Measurements from ENCODE around the gene CAMTA1.

CAMTA1 gene

DNA sequence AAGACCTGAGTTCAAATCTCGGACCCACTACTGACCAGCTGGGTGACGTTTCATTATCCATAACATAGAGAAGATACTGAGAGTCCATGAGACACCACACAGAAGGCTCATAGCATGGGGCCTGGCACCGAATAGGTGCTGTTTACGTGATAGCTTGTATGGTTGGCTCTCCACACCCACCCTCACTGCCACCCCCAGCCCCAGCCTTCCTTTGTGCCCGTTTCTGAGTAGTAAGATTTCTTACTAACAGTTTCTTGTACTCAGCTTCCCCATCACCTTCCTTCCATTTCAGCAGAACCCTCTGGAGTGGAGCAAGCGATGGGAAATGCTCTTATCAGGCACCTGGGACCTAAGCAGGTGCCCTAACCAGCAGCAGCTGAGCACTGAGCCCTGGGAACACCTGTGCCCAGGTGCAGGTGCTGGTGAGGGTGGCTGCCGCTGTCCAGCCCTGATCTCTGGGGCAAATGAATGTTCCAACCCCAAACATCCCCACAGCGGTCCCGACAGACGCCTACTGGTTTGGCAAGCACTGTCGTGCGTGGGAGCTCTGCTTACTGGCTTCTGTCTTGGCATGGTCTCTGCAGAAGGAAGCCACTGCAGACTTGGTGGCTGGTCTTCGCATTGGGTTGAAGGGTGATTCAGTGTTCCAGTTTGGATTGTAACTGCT is 225.4 kb downstream of the CAMTA1 start:
- DNase-seq, result no peak

DNA sequence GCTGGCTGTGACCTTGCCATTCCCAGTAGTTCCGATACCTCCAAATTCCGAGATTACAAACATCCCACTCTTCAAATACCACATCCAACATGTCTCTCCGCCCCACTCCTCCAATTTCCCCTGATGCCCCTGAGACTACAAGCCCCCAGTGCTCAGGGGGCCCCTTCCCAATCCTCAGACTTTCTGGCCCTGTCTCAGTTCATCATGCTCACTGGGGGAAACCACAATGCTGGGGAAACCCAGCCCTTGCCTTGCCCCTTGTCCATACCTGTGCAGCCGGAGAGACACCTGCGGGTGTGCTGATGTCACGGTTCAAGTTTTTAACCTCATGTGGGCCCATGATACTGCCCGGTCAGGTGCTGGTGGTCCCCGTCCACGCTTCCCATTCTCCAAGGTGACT is 226.6 kb downstream of the CAMTA1 start:
- DNase-seq, result no peak

DNA sequence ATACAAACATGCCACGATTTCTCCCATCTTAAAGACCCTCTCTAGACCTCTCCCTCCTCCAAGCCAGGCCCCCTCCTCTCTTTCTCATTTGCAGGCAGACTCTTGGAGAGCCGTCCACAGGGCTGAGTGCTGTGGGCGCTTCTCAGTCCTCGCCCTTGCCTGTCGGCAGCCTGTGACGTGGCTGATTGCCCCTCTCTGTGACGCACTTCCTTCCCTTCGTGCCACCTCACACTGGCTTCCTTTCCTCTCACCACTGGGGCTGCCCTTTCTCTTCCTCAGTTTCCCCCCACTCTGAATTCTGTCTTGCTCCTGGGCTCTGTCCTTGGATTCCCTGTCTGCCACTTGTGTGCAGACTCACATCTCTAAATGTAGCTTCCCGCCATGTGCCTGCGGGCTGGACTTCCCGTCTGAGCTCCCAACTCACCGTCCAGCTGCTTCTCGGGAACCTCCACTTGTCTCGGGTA is 227.2 kb downstream of the CAMTA1 start:
- DNase-seq, result no peak

DNA sequence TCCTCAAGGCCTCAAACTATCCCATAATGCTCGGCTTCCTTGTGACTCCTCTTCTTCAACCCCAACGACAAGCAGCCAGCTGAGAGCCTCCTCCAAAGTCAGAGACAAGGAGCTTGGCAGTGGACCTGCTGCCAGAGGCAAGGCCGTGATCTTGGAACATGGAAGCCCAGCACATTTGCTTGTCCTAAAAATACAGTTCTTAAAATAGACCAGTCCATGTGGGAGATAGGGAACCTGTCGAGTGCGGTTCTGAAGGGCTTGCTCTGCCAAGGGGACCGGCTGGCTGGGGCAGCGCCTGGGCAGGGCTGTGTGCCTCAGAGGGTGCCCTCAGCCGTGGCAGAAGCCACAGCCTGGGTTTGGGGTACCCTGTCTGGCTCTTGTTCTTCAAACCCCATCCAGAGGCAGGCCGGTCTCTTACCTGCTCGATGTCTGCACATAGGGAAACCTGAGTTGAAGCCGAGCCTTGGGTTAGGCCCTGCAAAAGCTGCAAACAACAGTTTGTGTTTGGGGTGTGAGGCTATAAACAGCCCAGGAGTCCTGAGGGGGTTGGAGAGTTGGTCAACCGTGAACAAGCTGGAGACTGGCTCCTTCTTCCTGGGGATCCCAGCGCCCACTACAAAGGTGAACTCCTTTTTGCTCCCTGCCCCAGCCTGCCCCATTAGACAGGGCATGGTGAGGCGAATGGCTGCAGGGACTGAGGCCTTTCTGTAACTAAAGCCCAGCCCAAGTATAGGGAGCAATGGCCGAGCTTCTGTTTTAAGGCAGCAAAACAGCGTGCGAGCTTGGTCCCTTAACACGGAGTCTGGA is 228.8 kb downstream of the CAMTA1 start:
- DNase-seq, result no peak

DNA sequence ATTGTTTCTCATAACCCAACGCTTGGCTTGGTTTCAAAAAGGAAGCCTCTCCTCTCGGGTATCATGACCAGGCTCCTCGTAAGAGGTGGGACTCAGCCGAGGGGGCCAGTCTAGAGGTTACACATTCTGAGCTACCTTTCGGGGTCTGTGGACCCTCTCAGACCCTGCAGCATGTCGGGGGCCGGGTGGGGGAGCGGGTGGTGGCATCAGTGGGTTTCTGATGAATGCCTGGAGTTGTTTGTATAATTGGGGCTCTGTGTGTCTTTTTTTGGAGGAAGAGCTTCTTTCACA is 229.3 kb downstream of the CAMTA1 start:
- DNase-seq, result no peak

DNA sequence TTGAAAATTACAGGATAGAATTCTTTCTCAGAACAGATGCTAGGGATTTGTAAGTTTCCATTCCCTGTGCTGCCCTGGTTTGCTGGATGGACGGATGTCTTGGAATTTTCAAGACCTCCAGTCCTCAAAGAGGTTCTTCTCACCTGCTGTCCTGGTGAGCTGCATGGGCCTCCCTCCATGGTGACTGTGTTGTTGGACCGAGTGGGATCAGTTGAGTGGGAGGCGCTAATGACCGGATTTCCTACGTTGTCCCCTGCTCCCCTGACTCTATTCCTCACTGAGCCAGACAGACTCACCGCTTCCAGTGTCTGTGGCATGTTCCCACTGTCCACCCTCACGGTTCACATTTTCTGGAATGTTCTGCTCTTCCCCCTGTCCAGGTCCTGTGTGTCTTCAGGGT is 229.8 kb downstream of the CAMTA1 start:
- no peak for DNase-seq

DNA sequence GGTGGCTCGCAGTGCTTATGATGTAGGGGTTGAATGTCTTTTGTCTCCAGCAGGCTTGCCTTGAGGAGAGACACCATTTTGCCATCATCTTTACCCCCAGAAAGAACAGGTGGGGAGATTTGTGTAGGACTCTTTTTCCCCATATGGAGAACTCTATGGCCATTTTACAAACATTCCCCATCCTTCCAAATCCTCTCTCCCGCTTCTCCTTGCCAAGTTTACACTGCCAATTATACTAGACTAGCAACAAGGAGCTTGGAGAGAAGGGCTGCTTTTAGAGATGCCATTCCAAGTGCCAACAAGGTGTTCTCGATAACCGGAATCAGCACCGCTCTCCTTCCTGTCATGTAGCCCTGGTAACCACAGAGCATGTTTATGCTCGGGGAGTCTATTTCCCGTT is 233.1 kb downstream of the CAMTA1 start:
- no peak for DNase-seq

DNA sequence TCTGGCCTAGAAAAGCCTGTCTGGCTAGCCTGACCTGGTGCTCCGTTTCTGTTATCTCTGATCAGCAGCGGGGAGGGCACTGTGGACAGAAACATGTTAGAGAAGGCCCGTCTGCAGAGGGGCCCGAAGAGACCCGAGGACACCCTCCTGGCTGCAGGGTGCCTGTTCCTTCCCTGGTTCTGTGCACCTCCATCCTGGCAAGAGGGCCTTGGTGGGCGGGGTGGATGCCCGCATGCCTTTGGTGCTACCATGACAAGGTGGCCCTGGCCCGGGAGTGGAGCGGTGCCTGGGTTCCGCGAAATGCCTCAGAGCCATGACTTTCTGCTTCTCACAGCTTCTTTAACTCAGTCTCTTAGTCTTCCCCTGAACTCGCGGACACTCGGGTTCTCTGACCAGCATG is 233.6 kb downstream of the CAMTA1 start:
- DNase-seq, result no peak

DNA sequence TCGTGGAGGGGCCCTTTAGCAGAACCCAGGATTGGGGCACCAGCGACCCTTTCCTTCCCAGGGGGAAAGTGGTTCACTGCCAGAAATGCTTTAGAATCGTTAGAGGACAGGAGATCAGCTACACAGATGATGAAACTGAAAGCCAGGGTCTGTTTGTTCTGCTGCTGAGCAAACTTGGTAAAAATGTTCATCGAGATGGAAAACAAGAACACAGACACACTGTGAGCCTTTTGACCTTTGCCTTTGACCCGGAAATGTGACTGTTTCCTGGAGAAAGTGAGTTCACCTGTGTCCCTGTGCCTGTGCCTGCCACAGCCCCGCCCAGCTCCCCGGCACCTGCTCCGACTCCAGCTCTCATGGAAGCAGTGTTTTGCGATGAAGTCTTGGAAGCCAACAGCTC is 234.3 kb downstream of the CAMTA1 start:
- DNase-seq, result no peak

DNA sequence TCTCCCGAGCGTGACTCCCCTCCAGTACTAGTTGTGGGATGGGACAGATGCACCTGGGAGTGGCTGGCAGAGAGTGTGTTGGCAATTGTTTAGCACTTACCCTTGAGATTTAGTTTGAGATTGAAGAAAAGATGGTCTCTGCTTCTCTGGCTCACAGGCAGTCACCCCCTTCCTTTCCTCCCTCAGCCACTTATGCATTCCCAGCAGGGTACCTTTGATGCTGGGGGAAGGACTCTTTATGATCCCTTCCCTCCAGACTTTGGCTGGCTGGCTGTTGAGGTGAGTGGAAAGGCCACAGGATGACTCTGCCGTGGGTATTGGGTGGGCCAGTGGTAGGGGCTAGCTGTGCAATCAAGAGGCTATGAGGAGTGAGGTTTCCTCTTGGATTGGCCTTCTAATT is 236.8 kb downstream of the CAMTA1 start:
- DNase-seq, result no peak

DNA sequence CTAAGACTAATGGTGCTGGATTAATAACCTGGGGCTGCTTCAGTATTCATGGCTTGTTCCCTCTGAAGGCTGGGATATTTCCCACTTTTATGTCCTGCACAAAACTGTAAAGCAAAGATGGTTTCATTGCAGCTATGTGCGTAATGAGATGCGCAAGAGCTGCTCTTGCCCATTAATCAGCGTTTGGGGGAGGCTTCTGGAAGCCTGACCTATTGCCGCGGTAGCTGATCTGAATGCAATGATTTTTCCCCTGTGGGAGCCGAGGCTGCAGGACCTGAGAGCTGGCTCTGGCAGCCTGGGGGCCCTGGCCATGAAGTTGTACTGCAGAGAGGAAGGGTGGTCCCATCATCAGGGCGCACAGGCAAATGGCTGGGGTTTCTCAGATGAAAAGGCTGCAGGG is 239.8 kb downstream of the CAMTA1 start:
- no peak for DNase-seq

DNA sequence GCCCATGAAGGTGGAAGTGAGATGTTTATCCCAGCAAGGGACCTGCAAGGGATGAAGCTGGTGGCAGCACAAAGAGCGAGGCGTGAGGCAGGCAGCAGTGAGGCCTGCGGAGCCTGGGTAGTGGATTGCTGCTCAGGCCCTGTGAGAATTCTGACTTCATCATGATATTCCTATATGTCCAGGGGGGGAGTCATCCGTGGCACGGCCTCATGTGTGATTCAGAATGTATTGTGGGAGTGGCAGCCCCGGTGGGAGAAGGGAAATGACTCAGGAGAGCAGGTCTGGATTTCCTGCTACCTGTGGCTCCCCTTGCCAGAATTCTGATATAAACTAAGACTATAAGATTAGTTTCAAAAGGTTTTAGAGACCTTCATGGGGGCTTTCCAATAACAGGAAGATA is 240.9 kb downstream of the CAMTA1 start:
- peak; percentile 79 for DNase-seq

DNA sequence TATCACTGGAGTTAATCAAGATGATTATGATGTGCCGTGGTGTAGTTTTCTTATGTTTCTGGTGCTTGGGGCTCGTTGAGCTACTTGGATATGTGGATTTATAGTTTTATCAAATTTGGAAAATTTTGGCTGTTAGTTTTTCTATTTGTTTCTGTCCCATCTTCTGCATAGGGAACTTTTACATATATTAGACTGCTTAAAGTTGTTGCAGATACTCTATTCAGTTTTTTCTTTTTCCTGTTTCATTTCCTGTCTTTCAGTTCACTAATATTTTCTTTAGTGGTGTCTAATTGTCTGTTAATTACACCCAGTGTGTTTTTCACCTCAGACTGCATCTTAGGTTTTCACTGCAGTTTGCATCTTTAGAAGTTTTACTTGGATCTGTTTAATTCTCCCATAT is 247.7 kb downstream of the CAMTA1 start:
- no peak for DNase-seq

DNA sequence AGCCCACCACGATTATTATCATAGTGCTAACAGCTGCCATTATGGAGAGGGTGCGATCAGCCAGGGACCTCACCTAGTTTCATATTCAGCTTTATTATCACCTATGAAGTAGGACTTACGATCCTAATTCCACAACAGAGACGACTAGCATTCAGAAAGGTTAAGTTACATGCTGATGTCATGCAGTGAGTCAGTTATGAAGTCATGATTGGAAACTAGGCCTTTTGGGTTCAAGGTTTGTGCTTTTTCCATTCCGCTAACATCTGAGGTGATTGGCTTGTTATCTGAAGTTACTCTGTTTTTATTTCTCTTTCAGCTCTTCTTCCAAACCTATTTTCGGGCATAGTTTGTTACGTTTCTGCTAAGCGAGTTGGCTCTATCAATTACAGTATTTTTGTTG is 251.1 kb downstream of the CAMTA1 start:
- DNase-seq, result no peak

DNA sequence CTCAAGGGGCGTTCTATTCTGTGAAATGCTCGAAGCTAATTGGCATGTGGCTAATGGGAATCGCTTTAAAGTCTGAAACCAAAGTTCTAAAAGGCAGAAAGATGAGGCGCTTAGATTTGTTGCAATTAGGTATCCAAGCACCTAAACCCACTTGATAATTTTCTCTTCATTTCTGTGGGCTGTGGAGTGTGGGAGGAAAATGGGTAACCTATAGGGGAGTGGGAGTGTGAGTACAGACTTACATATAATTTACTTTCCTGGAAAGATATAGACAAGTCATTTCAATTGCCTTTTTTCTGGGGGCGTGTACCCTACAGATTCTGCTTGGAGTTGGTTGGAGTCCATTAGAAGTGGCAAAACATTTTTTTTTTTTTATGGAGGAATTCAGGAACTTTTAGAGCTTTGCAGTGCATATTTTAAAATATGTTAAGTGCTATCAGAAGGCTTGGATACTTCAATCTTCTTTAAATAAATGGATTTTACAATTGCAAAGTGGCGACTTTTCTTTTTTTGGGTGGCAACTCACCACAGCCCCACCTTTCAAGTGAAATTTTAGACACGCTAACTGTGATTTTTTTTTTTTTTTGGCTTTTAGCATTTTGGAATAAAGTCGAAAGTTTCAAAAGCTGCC is 254.5 kb downstream of the CAMTA1 start:
- DNase-seq, result no peak

DNA sequence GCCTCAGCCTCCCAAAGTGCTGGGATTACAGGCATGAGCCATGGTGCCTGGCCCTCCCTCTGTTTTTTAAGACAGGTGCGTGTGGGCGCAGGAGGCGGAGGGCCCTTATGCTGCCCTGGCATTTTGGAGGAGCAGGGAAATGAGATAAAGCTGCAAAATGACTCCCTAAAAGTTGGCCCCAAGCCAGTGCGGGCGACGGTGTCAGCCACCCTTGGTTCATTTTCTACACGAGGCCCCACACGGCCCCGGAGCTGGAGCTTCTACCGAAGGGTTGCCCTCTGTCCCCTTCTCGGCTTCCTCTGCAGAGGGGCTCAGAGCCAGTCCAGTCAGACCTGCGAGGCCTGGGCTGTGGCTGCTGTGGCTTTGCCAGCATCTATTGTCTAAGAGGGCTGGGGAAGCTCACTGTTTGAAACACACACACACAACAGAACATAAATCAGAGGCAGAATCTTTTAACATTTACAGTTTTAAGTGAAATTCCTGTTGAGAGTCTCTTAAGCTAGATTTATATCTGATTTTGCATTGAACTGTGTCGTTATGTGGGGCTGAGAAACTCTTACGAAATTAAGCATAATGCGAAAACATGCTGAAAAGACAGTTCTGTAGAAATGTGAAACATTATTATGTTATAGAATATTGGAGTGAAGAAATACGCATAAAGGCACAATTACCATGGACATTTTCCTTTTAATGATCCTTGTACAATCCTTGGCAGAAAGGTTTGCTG is 255.9 kb downstream of the CAMTA1 start:
- DNase-seq, result no peak

DNA sequence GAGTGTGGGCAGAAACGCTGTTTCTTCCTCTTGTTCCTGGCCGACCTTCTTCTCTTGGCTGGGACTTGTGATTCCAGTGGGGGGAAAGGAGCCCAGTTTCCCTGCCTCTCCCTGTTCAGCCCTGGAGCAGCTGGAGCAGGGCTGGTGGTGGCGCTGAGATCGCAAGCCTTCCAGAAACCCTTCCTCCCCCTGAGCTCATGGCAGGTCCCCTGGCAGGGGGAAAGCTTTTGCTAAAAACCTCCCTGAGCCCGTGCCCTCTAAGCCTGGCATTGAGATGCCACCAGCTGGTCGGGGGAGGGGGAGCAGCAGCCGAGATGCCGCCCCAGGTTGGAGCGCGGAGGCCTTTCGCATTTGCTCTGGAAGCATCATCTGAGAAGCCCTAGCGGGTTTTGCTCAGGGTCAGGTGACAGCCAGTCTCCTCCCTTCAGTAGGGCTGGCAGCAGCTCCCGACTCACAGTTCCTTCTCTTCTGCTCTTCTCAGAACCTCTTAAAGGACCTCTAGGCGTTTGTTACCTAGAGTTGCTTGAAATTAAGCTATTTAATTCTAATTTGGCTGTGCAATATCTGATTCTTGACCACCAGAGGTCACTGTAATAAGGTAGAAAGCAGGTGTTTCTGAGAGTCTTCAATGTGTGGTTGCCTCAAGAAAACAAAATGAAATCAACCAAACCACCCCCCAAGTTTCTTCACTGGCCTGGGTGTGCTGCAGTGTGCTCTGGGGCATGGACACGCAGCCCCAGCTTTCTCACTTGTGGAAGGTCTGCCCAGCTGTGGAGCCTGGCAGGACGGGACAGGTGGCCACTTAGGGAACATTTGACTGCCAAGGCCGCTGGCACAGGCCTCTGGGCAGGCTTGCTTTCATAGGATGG is 257.3 kb downstream of the CAMTA1 start:
- DNase-seq, result no peak

DNA sequence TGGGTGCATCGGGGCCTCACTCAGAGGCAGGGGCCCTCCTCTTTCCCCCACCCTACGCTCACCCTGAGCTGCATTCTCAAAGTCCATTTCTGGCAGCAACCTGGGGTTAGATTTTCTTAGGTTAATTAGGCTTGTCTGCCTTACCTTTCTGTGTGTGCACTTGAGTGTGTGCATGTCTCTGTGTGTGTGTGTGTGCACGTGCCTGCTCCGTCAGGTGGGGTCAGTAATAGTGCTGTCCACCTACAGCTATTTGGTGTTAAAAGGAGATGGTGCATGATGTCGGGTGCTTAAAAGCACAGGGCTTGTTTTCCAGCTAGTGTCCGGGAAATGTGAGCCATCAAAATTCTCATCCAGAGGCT is 257.9 kb downstream of the CAMTA1 start:
- no peak for DNase-seq

DNA sequence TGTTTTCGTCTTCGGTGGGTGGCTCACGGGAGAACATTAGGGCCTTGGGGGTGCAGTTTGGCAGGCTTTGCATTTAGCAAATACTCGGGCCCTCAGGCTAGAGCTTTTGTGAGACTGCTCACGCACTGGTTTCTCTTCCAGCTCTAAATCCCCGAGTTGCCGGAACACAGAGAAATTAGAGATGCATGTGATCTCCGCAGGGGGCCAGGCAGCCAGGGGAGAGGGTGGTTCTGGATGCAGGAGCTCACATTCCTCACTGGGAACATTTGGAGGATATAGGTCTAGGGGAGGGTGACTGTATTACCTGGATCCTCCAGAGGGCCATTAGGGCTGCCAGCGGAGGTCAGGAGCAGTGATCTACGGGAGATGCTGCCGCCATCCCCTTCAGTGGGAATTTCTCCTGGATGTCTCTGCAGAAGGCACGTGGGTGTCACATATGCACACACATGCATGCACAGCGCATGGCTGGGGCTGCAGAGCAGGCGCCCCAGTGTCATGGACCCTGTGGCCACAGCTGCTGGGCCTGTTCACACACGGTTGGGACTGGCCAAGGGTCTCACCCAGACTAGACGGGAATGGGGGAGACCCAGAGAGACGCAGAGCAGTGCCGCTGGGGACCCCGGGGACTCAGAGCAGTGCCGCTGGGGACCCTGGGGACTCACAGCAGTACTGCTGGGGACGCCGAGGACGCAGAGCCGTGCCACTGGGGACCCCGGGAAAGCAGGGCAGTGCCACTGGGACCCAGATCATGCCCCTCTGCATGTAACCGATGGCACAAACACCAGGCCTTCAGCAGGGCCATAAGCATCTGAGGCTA is 258.7 kb downstream of the CAMTA1 start:
- no peak for DNase-seq

DNA sequence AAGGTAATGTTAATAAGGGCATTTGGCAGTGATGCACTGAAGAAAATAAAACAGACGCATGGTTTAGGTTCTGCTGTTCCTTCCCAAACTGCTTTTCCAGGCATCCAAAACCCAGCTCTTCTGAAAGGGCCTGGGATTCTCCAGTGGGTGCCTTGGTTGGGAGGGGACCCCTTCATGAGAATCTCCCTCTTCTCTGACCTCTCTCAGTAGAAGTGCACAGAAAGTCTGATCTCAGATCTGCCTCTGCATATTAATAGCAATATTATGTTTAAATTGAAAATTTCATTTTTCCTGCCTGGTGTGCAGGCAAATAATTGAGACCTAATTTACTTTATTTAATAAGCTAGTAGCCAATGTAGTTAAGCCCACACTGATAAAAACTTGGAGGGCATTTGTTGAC is 260.6 kb downstream of the CAMTA1 start:
- no peak for DNase-seq

DNA sequence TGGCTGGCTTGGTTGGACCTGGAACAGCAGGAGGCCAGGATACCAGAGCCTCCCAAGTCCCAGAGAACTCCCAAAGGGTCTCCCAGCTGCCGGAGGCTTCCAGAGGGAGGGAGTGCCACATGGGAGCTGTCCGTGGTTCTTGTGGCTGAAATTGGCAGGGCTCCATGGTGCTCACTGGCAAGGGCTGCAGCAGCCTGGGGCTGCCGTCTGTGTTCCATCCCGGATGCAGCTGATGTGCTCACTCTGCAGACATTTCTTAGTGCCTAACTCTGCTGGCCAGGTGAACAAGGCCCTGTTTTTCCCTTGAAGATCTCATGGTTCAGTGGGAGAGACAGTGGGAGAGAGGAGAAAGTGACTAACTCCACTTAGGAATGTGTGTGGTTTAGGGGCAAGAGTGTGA is 261.1 kb downstream of the CAMTA1 start:
- peak; percentile 85 for DNase-seq

DNA sequence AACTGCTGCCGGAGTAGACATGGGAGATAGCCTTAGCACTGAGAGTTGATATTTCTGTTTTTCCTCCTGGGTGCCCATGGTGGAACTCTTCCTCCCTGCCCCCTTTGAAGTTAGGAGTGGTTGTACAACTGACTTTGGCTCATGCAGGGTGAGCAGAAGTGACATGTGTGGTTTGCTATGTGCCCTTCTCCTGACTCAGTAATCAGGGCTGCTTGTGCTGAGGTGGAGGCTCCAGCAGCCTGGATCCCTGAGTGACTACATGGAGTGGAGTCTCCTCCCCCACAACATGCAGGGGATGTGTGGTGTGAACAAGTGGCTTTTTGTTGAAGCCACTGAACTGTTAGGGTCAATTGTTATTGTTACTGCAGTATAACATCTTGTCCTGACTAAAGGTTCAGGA is 261.6 kb downstream of the CAMTA1 start:
- DNase-seq, result peak; percentile 36
